ENCODE measurements around the gene IGF1. TPM values are rescaled to one million over a fixed set of nuclear protein-coding genes. Genes with fewer than 3 reads are reported as not detected.

Gene IGF1
- total and polyA plus RNA-seq, 9 of the 15 experiments (the other 6 are each of a cell fraction or from before 2014, with no cell fraction given) = 3.7 to 13.9 (median 4.5) TPM

GRCh38 chr12:102406033-102406584 is 74.3 kb downstream of the IGF1 start (continued):
- TF ChIP-seq NR4A1 (CRISPR knock-in tag; IDR thresholded peaks at IDR 0.05) (no peak), NR4A1 (tag; IDR thresholded peaks at IDR 0.05) (no peak), SUPT5H (IDR thresholded peaks at IDR 0.05) (no peak), ZBED1 (IDR thresholded peaks at IDR 0.05) (no peak), DEAF1 (CRISPR knock-in tag; IDR thresholded peaks at IDR 0.05) (no peak), CC2D1A (IDR thresholded peaks at IDR 0.05) (no peak), XRCC5 (IDR thresholded peaks at IDR 0.05; ENCODE audit: low read depth, low read length) (no peak), GTF2E2 (tag; IDR thresholded peaks at IDR 0.05) (no peak), ZC3H11A (IDR thresholded peaks at IDR 0.05; ENCODE audit: low read depth, low read length) (no peak), ARHGAP35 (IDR thresholded peaks at IDR 0.05; ENCODE audit: partially characterized antibody) (no peak), ZNF511 (CRISPR knock-in tag; IDR thresholded peaks at IDR 0.05) (no peak), ZC3H4 (CRISPR knock-in tag; IDR thresholded peaks at IDR 0.05; ENCODE audit: borderline replicate concordance) (no peak), ARID3B (CRISPR knock-in tag; IDR thresholded peaks at IDR 0.05; ENCODE audit: borderline replicate concordance) (no peak), E2F3 (CRISPR knock-in tag; IDR thresholded peaks at IDR 0.05) (no peak), CEBPZ (IDR thresholded peaks at IDR 0.05; ENCODE audit: borderline replicate concordance, low read depth, low read length) (no peak), RFX1 (IDR thresholded peaks at IDR 0.05) (no peak), DDX20 (tag; IDR thresholded peaks at IDR 0.05; ENCODE audit: low read depth) (no peak), TCF7L2 (IDR thresholded peaks at IDR 0.05; ENCODE audit: low read depth, low read length) (no peak)
- TF ChIP-seq, protein P1, sequence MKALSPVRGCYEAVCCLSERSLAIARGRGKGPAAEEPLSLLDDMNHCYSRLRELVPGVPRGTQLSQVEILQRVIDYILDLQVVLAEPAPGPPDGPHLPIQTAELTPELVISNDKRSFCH (CRISPR knock-in tag; IDR thresholded peaks at IDR 0.05) = no peak
- TF ChIP-seq, protein P1 (tag; IDR thresholded peaks at IDR 0.05) = no peak
- TF ChIP-seq, protein P2, sequence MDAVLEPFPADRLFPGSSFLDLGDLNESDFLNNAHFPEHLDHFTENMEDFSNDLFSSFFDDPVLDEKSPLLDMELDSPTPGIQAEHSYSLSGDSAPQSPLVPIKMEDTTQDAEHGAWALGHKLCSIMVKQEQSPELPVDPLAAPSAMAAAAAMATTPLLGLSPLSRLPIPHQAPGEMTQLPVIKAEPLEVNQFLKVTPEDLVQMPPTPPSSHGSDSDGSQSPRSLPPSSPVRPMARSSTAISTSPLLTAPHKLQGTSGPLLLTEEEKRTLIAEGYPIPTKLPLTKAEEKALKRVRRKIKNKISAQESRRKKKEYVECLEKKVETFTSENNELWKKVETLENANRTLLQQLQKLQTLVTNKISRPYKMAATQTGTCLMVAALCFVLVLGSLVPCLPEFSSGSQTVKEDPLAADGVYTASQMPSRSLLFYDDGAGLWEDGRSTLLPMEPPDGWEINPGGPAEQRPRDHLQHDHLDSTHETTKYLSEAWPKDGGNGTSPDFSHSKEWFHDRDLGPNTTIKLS (IDR thresholded peaks at IDR 0.05; ENCODE audit: borderline replicate concordance, low read depth) = no peak

Data from K562 (cell line).